Stimulated activated CD8-positive, alpha-beta memory T cell treated with anti-CD3 and anti-CD28 coated beads, Interleukin-12 subunit alpha, Interleukin-12 subunit beta, amount 100 ng/mL, for 24 hours (primary cell): ENCODE data around the gene ARHGAP24.
"Not testable (repeated sequence)": the region's sequence is repeated elsewhere in the genome, so short reads cannot be mapped to it uniquely, and the experiment has no call there.

Experiments
- DNase-seq: peaks from one replicate; pipeline ENCODE4 v3.0.0-alpha.2; 2020; ENCODE audit errors: extremely low read depth

Gene ARHGAP24

GRCh38 chr4:85656759-85657505 lies 182.0 kb downstream of the ARHGAP24 start:
- no peak for DNase-seq

- DNase-seq = no peak
Measured at GRCh38 chr4:85658766-85659439, 184.0 kb downstream of the ARHGAP24 start.

- no peak for DNase-seq
Measured at GRCh38 chr4:85659610-85660218, 184.8 kb downstream of the ARHGAP24 start.

- not testable (repeated sequence) for DNase-seq
Measured at GRCh38 chr4:85666625-85667024, 191.7 kb downstream of the ARHGAP24 start.

GRCh38 chr4:85669204-85669603 lies 194.3 kb downstream of the ARHGAP24 start:
- DNase-seq = no peak

GRCh38 chr4:85669992-85670548 lies 195.1 kb downstream of the ARHGAP24 start:
- DNase-seq = no peak

- no peak for DNase-seq
Measured at GRCh38 chr4:85671120-85671519, 196.2 kb downstream of the ARHGAP24 start.

- no peak for DNase-seq
Measured at GRCh38 chr4:85672116-85672515, 197.2 kb downstream of the ARHGAP24 start.

- no peak for DNase-seq
Measured at GRCh38 chr4:85672959-85673358, 198.0 kb downstream of the ARHGAP24 start.

- DNase-seq = no peak
Measured at GRCh38 chr4:85673540-85673939, 198.6 kb downstream of the ARHGAP24 start.

GRCh38 chr4:85675076-85676049 lies 200.4 kb downstream of the ARHGAP24 start:
- DNase-seq = no peak

- no peak for DNase-seq
Measured at GRCh38 chr4:85676050-85676425, 201.1 kb downstream of the ARHGAP24 start.

- DNase-seq = no peak
Measured at GRCh38 chr4:85676850-85677590, 202.1 kb downstream of the ARHGAP24 start.

- DNase-seq = no peak
Measured at GRCh38 chr4:85681221-85681657, 206.3 kb downstream of the ARHGAP24 start.

- DNase-seq = no peak
Measured at GRCh38 chr4:85681921-85682320, 207.0 kb downstream of the ARHGAP24 start.

- no peak for DNase-seq
Measured at GRCh38 chr4:85682391-85682790, 207.4 kb downstream of the ARHGAP24 start.

GRCh38 chr4:85684676-85685075 lies 209.7 kb downstream of the ARHGAP24 start:
- DNase-seq = no peak

GRCh38 chr4:85686398-85686797 lies 211.4 kb downstream of the ARHGAP24 start:
- no peak for DNase-seq

GRCh38 chr4:85688055-85688740 lies 213.2 kb downstream of the ARHGAP24 start:
- DNase-seq = no peak

- DNase-seq = no peak
Measured at GRCh38 chr4:85696661-85697060, 221.7 kb downstream of the ARHGAP24 start.
